ENCODE data around the gene INTS3.
A peak's percentile ranks its signal among the peaks of the same experiment; 100 is the strongest.
"Not testable (repeated sequence)": the region's sequence is repeated elsewhere in the genome, so short reads cannot be mapped to it uniquely, and the experiment has no call there.

Gene INTS3

GRCh38 chr1:153711026-153711425 is 16.8 kb upstream of the INTS3 start:
- no peak for DNase-seq

GRCh38 chr1:153716211-153716610 is 11.6 kb upstream of the INTS3 start:
- DNase-seq, result not testable (repeated sequence)

GRCh38 chr1:153717330-153717729 is 10.5 kb upstream of the INTS3 start:
- no peak for DNase-seq

GRCh38 chr1:153723687-153724086 is 4.2 kb upstream of the INTS3 start:
- no peak for DNase-seq

GRCh38 chr1:153724634-153725033 is 3.2 kb upstream of the INTS3 start:
- not testable (repeated sequence) for DNase-seq

GRCh38 chr1:153728305-153729066 is 636 bp downstream of the INTS3 start:
- DNase-seq, result peak; percentile 57

- no peak for DNase-seq
Measured at GRCh38 chr1:153730468-153730988, 2.7 kb downstream of the INTS3 start.

- no peak for DNase-seq
Measured at GRCh38 chr1:153733970-153734369, 6.1 kb downstream of the INTS3 start.

GRCh38 chr1:153734396-153735089 is 6.7 kb downstream of the INTS3 start:
- DNase-seq, result no peak

- no peak for DNase-seq
Measured at GRCh38 chr1:153735090-153735420, 7.2 kb downstream of the INTS3 start.

GRCh38 chr1:153741986-153742385 is 14.1 kb downstream of the INTS3 start:
- DNase-seq, result no peak

GRCh38 chr1:153742411-153743142 is 14.7 kb downstream of the INTS3 start:
- DNase-seq, result peak; percentile 72

- no peak for DNase-seq
Measured at GRCh38 chr1:153745417-153745816, 17.6 kb downstream of the INTS3 start.

GRCh38 chr1:153746174-153746573 is 18.3 kb downstream of the INTS3 start:
- DNase-seq, result no peak

- no peak for DNase-seq
Measured at GRCh38 chr1:153748903-153749302, 21.1 kb downstream of the INTS3 start.

- DNase-seq, result peak; percentile 94
Measured at GRCh38 chr1:153749408-153750005, 21.7 kb downstream of the INTS3 start.

GRCh38 chr1:153750026-153750995 is 22.5 kb downstream of the INTS3 start:
- DNase-seq, result peak; percentile 48

- no peak for DNase-seq
Measured at GRCh38 chr1:153752072-153752471, 24.2 kb downstream of the INTS3 start.

- no peak for DNase-seq
Measured at GRCh38 chr1:153752571-153753195, 24.8 kb downstream of the INTS3 start.

GRCh38 chr1:153754266-153754665 is 26.4 kb downstream of the INTS3 start:
- no peak for DNase-seq

- DNase-seq, result no peak
Measured at GRCh38 chr1:153760440-153760839, 32.6 kb downstream of the INTS3 start.
